CD14-positive monocyte (primary cell): ENCODE results near the gene ZNF557. TPM values are rescaled to one million over a fixed set of nuclear protein-coding genes. Genes with fewer than 3 reads are reported as not detected.

Experiments used
- DNase-seq, 3 donors: peaks; one replicate each; pipeline ENCODE4 v3.0.0-alpha.2; 2011 to 2022
- H2AFZ ChIP-seq: 2 replicates; pipeline ENCODE4 v1.6.0; 2012; ENCODE audit warnings: mild to moderate bottlenecking, low read depth, low read length, inconsistent platforms; ENCODE audit not compliant: insufficient read depth, poor library complexity, severe bottlenecking
- H3K27ac ChIP-seq, 2 donors: 1 replicate in 1 of 2; 2 replicates in 1 of 2; pipeline ENCODE4 v1.5.1; 2012 to 2013; ENCODE audit warnings: low read length in 2 of 2, control low read depth in 1 of 2, inconsistent platforms in 1 of 2, low read depth in 1 of 2, mild to moderate bottlenecking in 1 of 2
- H3K27me3 ChIP-seq, 2 donors: one replicate each; pipeline versions ENCODE4 v1.6.0 to v1.6.1; 2011 to 2013; ENCODE audit warnings: low read length in 2 of 2; ENCODE audit not compliant: control insufficient read depth in 2 of 2, insufficient read depth in 2 of 2
- H3K36me3 ChIP-seq, 2 donors: replicated peaks in 1 of 2; 1 replicate in 1 of 2; 2 replicates in 1 of 2; pipeline versions ENCODE4 v1.5.1 to v1.6.1; 2012 to 2013; ENCODE audit warnings: low read length in 2 of 2, control low read depth in 1 of 2, inconsistent platforms in 1 of 2, mild to moderate bottlenecking in 1 of 2; ENCODE audit not compliant: insufficient read depth in 2 of 2, control insufficient read depth in 1 of 2
- H3K4me1 ChIP-seq, 2 donors: 1 replicate in 1 of 2; 2 replicates in 1 of 2; pipeline versions ENCODE4 v1.5.1 to v1.6.1; 2012 to 2013; ENCODE audit warnings: low read length in 2 of 2, control low read depth in 1 of 2, inconsistent platforms in 1 of 2, mild to moderate bottlenecking in 1 of 2, moderate library complexity in 1 of 2; ENCODE audit not compliant: insufficient read depth in 2 of 2, control insufficient read depth in 1 of 2
- H3K4me2 ChIP-seq: replicated peaks from 2 replicates; pipeline ENCODE3; 2012; ENCODE audit warnings: low read length, moderate library complexity, mild to moderate bottlenecking; ENCODE audit not compliant: poor library complexity, severe bottlenecking; ENCODE audit errors: extremely low read depth
- H3K4me3 ChIP-seq, 3 experiments: fragments of 200-600 bp in 1 of 3; sonication (generic) in 1 of 3; replicated peaks in 1 of 3; 1 replicate in 2 of 3; 2 replicates in 1 of 3; pipeline ENCODE4 v1.5.1; 2011 to 2013; ENCODE audit warnings: low read length in 3 of 3, mild to moderate bottlenecking in 3 of 3, control low read depth in 2 of 3, low read depth in 2 of 3, inconsistent platforms in 1 of 3, moderate library complexity in 1 of 3
- H3K79me2 ChIP-seq: 2 replicates; pipeline ENCODE4 v1.6.0; 2012; ENCODE audit warnings: mild to moderate bottlenecking, control low read depth, inconsistent platforms, low read length, moderate library complexity; ENCODE audit not compliant: insufficient read depth
- H3K9ac ChIP-seq: 2 replicates; pipeline ENCODE4 v1.6.0; 2017; ENCODE audit warnings: low read length, mild to moderate bottlenecking; ENCODE audit not compliant: insufficient read depth, poor library complexity, severe bottlenecking
- H3K9me3 ChIP-seq, 2 donors: replicated peaks in 1 of 2; 1 replicate in 1 of 2; 2 replicates in 1 of 2; pipeline versions ENCODE4 v1.5.1 to v1.6.1; 2012 to 2013; ENCODE audit warnings: low read length in 2 of 2, control low read depth in 1 of 2; ENCODE audit not compliant: control insufficient read depth in 1 of 2, insufficient read depth in 1 of 2
- H4K20me1 ChIP-seq: 2 replicates; pipeline ENCODE4 v1.6.0; 2012; ENCODE audit warnings: mild to moderate bottlenecking, low read length, control low read depth, moderate library complexity; ENCODE audit not compliant: insufficient read depth
- H3K27ac Mint-ChIP-seq, 7 donors: one replicate each; pipeline ENCODE4 v1.8.0; 2020; ENCODE audit warnings: mild to moderate bottlenecking in 7 of 7, mixed read lengths in 7 of 7, moderate library complexity in 6 of 7, inconsistent platforms in 2 of 7
- H3K27me3 Mint-ChIP-seq, 3 donors: one replicate each; pipeline ENCODE4 v1.8.0; 2021 to 2022; ENCODE audit warnings: low read depth in 3 of 3, mild to moderate bottlenecking in 3 of 3, mixed read lengths in 3 of 3, moderate library complexity in 3 of 3, inconsistent platforms in 1 of 3
- H3K36me3 Mint-ChIP-seq, 2 donors: one replicate each; pipeline ENCODE4 v1.8.0; 2020; ENCODE audit warnings: mixed read lengths in 2 of 2, inconsistent platforms in 1 of 2, mild to moderate bottlenecking in 1 of 2
- H3K4me1 Mint-ChIP-seq: one replicate; pipeline ENCODE4 v1.8.0; 2020; ENCODE audit warnings: mild to moderate bottlenecking, mixed read lengths
- H3K4me3 Mint-ChIP-seq, 2 donors: one replicate each; pipeline ENCODE4 v1.8.0; 2020; ENCODE audit warnings: mild to moderate bottlenecking in 2 of 2, mixed read lengths in 2 of 2, moderate library complexity in 1 of 2
- H3K9me3 Mint-ChIP-seq, 7 donors: one replicate each; pipeline ENCODE4 v1.8.0; 2020 to 2022; ENCODE audit warnings: mixed read lengths in 7 of 7, mild to moderate bottlenecking in 6 of 7, moderate library complexity in 6 of 7, inconsistent platforms in 2 of 7
- whole genome bisulfite sequencing: methylation state at CpG from one replicate; pipeline ENCODE4 v1.1.5; 2013; ENCODE audit warnings: missing lambda C conversion rate; ENCODE audit not compliant: insufficient coverage; 5-methylcytosine and 5-hydroxymethylcytosine counted together
- intact Hi-C, 2 donors: fragments of 100-400 bp; cut with micrococcal nuclease; formaldehyde crosslinking; loops; one replicate each; pipeline versions ENCODE4 v1.15.0 to v1.15.1; 2023
- polyA plus RNA-seq, 3 donors: library from polyadenylated mRNA; depleted of rRNA in 1 of 3; unstranded in 2 of 3; stranded (reverse) in 1 of 3; fragments of 300-500 nt in 2 of 3; fragments of >200 nt in 1 of 3; fragmentation: Illumina TruSeq in 2 of 3; gene quantifications; 1 replicate in 2 of 3; 2 replicates in 1 of 3; pipeline ENCODE4 v1.2.3, GENCODE V29; 2012 to 2021
- TF ChIP-seq, protein P1 (sequence below): fragments of 200-600 bp; IDR thresholded peaks from one replicate; pipeline ENCODE4 v1.8.0; 2022; ENCODE audit warnings: antibody characterized with exemption, mild to moderate bottlenecking

ZNF557 gene
- polyA plus RNA-seq, 3 donors = 0.87 to 3.4 (median 1.7) TPM

DNA sequence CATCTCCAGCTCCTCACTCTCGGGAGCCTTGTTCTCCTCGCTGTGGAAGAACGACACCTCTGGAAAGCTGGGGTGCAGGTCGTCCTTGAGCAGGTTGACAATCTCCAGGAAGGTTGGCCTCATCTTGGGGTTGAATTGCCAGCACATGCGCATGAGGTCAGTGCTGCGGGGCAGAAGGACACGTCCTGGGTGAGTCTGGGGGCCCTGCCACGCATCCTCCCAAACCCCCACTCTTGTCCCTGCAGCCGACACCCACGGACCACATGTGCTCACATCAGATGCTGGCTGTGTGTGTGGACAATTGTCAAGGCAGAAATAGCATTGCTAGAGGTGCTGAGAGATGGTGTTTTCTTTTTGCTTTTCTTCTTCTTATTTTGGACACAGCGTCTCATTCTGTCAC, 47.7 kb downstream of the ZNF557 start:
- Mint-ChIP-seq H3K4me1 (no peaks in the 10 kb centered on the region), H3K36me3 (peaks cover 59 to 77% of the 10 kb centered on the region in 2 donors), H3K27me3 (peaks cover 0 to 2% (median 0%) of the 10 kb centered on the region in 3 donors), H3K9me3 (peaks cover 0 to 8% (median 2%) of the 10 kb centered on the region in 7 donors), H3K27ac (no peak overlapping the region), H3K4me3 (no peak overlapping the region)
- Histone ChIP-seq H3K4me3 (no peak overlapping the region), H3K27ac (no peak overlapping the region), H3K9ac (no peak overlapping the region), H3K9me3 (no peaks in the 10 kb centered on the region), H3K4me1 (no peaks in the 10 kb centered on the region), H4K20me1 (no peaks in the 10 kb centered on the region), H3K79me2 (no peaks in the 10 kb centered on the region), H2AFZ (no peak overlapping the region), H3K36me3 (peaks cover 53 to 71% of the 10 kb centered on the region in 2 donors), H3K4me2 (no peak overlapping the region), H3K27me3 (no peaks in the 10 kb centered on the region)
- WGBS = 96% methylated on average over 3 of the region's 11 CpGs
- intact Hi-C loops = no loop called here
- TF ChIP-seq, protein P1, sequence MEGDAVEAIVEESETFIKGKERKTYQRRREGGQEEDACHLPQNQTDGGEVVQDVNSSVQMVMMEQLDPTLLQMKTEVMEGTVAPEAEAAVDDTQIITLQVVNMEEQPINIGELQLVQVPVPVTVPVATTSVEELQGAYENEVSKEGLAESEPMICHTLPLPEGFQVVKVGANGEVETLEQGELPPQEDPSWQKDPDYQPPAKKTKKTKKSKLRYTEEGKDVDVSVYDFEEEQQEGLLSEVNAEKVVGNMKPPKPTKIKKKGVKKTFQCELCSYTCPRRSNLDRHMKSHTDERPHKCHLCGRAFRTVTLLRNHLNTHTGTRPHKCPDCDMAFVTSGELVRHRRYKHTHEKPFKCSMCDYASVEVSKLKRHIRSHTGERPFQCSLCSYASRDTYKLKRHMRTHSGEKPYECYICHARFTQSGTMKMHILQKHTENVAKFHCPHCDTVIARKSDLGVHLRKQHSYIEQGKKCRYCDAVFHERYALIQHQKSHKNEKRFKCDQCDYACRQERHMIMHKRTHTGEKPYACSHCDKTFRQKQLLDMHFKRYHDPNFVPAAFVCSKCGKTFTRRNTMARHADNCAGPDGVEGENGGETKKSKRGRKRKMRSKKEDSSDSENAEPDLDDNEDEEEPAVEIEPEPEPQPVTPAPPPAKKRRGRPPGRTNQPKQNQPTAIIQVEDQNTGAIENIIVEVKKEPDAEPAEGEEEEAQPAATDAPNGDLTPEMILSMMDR = no peak
- no peak for DNase-seq

DNA sequence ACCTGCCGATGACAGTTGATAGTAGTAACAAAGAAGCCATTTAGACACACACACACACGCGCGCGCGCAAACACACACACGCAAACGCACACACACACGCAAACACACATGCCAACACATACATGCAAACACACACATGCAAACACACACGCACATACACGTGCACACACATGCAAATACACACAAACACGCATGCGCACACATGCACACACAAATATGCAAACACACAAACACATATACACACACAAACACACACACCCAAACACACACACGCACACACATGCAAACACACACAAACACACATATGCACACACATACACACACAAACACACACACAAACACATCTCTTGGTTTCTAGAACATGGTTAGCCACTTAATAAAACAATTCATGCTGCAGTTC, 50.1 kb downstream of the ZNF557 start:
- Mint-ChIP-seq H3K36me3 (peaks cover 70 to 88% of the 10 kb centered on the region in 2 donors), H3K4me1 (no peaks in the 10 kb centered on the region), H3K9me3 (peaks cover 0 to 3% (median 0%) of the 10 kb centered on the region in 7 donors), H3K27ac (no peak overlapping the region), H3K4me3 (no peak overlapping the region), H3K27me3 (no peaks in the 10 kb centered on the region)
- Histone ChIP-seq H3K27me3 (no peaks in the 10 kb centered on the region), H3K9ac (no peak overlapping the region), H3K79me2 (no peaks in the 10 kb centered on the region), H3K9me3 (no peaks in the 10 kb centered on the region), H3K27ac (no peak overlapping the region), H3K4me2 (no peak overlapping the region), H3K4me1 (no peaks in the 10 kb centered on the region), H3K4me3 (no peak overlapping the region), H3K36me3 (peaks cover 60 to 87% of the 10 kb centered on the region in 2 donors), H2AFZ (no peak overlapping the region), H4K20me1 (no peaks in the 10 kb centered on the region)
- TF ChIP-seq, protein P1 = no peak
- no peak for DNase-seq
- 92% methylated on average over 14 of the region's 14 CpGs for WGBS
- intact Hi-C loops = no loop called here
